Eye (tissue), 1 donor: ENCODE data around the gene COL15A1.

Experiments used
- DNase-seq: peaks from one replicate; pipeline ENCODE4 v3.0.0-alpha.2; 2015

COL15A1 gene

GRCh38 chr9:98974106-98974505, 30.4 kb downstream of the COL15A1 start:
- no peak for DNase-seq

- no peak for DNase-seq
These were observed 30.8 kb downstream of the COL15A1 start for GRCh38 chr9:98974554-98974953.

- DNase-seq, result peak; percentile 93
These were observed 31.4 kb downstream of the COL15A1 start for GRCh38 chr9:98974994-98975712.

GRCh38 chr9:98975838-98976237, 32.1 kb downstream of the COL15A1 start:
- DNase-seq, result no peak

GRCh38 chr9:98977246-98977714, 33.6 kb downstream of the COL15A1 start:
- DNase-seq, result no peak

- DNase-seq, result no peak
These were observed 34.1 kb downstream of the COL15A1 start for GRCh38 chr9:98977813-98978212.

GRCh38 chr9:98978231-98978681, 34.5 kb downstream of the COL15A1 start:
- DNase-seq, result no peak

- no peak for DNase-seq
These were observed 36.6 kb downstream of the COL15A1 start for GRCh38 chr9:98980291-98980690.

DNA sequence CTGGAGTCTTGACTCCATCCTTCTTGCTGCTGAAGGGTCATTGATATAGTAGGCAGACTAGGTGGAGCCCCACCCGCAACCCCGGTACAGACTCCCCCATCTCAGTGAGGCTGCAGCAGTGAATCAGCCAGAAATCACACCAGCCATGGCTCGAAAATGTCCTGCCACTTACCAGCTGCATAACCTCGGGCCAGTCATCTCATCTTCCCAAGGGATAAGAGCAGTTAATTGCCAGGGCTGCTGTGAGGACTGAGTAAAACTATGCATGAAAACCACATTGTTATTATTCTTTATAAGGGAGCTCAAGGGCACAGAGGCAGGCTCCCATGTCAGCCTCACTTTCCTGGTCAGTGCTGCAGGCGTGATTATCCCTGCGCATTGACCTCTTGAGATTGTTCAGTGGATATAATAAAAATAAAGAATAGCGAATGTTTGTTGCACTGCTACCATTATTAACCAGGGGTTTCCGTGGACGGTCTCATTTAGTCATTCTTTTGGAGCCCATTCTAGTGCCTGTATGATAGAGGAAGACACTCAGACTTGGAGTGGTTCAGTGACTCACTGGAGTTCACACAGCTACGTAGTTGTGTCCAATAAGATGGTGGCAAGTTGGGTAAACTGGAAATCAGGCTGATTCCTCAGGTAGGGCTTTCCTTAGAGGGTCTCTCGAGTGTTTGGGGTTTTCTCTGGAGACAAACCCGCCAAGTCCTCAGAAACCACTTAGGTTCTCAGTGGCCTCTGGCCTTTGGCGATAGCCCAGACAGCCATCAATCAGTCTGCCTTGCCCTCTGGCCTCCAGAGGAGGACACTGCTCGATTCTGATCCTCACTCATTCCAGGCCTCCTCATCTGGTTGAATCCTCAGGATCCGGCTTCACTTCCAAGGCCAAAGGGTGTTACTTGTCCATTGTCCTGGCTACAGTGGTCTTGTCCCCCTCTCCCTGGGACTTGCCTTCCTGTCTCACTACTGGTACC, 39.9 kb downstream of the COL15A1 start:
- DNase-seq, result peak; percentile 36

GRCh38 chr9:98985596-98985995, 41.9 kb downstream of the COL15A1 start:
- no peak for DNase-seq

- no peak for DNase-seq
These were observed 43.4 kb downstream of the COL15A1 start for GRCh38 chr9:98986866-98987651.

DNA sequence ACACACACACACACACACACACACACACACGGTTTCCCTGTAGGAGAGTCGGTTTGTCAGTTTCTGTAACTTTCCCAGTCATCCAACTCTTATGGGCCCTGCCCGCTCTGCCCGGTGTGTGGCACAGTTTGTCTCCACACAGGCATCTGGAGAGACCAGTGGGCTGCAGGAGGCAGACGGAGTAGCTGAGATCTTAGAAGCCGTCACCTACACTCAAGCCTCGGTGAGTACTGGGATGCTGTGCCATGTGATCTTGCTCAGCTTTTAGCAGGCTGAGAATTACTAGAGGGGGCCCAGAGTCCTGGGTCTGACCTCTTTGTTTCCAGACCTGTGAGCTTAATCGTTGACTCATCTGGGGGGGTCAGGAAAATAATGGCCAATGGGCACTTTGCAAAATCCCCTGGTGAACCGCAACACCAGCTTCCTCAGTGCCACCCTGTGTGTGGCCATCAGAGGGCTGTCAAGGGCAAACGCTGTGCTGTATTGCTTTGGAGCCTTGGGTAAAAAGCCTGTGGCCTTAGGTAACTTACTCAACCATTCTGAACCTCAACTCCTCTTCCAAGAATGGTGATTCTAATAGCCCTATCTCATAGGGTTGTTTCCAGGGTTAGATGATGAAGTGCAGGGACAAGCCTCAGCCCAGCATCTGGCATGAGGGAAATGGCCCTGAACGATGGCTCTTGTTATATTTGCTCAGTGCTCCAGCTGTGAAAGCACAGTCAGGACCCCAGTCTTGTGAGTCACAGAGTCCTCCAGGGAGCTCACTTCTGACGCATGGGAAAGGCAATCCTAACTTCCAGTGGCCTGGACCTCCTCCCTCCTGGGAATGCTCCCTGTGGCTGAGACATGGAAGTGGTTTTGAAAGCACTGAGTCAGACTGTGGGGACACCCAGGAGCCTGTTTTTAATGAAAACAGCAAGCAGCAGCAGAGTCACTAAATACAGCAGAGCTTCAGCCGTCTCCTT, 45.6 kb downstream of the COL15A1 start:
- peak; percentile 58 for DNase-seq

DNA sequence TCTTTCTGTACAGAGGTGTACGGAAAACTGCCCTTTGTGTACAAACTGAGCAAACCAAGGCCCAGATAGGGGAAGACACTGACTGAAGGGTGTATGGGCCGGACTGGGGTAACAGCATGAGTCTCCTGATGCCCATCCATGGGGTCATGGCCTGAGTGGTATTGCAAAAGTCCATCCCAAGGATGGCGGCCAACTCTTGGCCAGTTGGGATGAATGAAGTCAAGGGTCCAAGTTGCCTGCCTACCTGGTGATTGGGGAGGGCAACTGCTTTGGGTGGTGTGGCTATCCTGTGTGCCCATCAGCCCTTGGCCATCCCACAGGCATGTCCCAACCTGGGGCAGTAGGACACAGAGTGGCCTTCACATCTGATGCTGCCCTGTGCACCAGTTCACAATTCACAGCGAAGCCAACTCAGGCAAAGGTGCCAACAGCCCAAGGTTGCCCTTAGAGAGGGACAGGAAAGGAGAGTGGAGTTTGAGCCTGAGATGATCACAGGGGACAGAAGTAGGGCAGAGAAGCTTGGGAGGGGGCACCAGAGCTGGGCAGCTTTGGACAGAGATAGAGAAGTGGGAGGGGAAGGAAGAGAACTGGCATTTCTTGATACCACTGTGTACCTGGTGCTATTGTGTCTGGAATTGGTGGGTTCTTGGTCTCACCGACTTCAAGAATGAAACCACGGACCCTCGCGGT, 46.6 kb downstream of the COL15A1 start:
- DNase-seq, result no peak

DNA sequence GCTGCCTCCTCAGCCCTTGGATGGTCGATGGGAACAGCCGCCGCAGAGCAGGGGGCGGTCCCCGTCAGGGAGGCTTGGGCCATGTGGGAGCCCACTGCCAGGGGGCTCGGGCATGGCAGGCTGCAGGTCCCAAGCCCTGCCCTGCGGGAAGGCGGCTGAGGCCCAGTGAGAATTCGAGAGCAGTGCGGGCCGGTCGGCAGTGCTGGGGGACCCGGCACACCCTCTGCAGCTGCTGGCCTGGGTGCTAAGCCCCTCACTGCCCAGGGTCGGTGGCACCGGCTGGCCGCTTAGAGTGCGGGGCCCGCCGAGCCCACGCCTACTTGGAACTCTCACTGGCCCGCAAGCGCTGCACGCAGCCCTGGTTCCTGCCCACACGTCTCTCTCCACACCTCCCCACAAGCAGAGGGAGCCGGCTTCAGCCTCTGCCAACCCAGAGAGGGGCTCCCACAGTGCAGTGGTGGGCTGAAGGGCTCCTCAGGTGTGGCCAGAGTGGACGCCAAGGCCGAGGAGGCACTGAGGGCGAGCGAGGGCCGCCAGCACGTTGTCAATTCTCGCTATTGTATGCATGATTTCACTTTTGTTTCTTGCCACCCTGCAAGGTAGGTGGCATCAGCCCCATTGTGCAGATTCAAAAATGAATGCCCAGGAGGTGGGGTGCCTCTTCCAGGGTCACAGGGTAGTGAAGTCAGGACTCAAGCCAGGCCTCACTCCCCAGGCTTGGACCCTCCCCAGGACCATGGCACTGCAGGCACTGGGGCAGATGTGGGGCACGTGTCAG, 48.6 kb downstream of the COL15A1 start:
- DNase-seq, result no peak

DNA sequence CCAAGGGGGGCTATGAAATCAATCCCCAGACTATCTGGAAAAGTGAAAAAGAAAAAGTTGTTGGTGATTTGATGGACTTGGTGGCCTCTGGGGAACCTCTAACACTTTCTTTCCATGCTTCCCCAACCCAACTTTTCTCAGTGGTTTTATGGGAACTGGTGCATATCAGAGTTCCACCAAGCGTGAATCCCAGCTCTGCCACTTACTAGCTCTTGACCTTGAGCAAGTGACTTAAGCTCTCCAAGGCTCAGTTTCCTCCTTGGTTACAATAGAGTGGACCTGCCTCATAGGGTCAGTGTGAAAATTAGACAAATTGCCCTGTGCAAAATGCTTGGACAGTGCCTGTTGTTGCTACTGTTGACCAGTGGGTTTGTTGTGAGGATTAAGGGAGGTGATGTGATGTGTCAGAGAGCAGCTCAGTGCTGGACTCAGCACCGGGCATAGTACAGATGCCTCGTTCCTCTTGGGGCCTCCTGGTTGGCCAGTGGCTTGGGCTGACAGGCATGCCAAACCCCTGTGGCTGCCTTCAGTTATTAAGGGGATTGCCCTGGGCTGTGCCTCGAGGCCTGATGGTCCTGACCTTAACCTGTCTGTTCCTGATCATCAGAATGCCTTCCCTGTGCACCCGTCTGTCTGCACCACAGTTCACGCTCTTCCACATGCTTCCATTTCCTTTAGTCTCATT, 49.3 kb downstream of the COL15A1 start:
- no peak for DNase-seq

- DNase-seq, result no peak
These were observed 49.9 kb downstream of the COL15A1 start for GRCh38 chr9:98993570-98993945.

DNA sequence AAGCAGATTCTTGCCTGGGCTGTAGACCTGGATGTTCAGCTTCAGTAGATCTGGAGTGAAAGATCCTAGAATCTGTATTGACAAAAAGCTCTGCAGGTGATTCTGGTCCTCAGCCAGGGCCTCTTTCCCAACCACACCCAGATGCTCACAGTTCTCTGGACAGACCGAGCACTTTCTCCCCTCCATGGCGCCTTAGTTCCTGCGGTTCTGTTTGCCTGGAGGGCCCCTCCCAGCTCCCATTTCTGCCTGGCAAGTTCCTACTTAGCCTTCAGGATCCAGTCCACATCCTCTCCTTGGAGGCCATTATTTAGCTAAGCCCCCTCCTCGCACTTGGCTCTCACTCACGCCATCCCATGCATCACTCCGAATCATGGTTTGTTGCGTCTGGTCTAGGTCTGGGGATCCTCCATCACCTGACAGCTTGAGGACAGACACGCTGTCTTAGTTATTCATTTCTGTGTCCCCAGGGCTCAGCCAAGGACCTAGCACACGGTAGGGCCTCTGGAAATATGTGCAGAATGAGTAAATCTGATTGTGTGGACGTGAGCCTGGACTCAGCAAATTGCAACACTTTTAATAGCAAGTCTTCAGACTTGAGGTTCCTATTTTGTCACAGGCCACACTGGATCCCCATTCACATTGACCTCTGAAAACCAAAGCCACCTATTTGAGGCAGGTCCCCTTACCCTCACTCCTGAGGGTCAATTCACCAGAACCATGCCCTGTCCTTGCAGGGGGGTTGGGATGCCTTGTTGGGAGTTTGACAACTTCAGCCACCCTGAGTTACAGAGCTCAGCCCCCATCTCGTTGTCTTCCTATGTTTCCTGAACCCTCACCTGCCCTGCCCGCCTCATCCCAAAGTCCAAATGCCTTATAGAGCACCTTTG, 50.7 kb downstream of the COL15A1 start:
- no peak for DNase-seq

DNA sequence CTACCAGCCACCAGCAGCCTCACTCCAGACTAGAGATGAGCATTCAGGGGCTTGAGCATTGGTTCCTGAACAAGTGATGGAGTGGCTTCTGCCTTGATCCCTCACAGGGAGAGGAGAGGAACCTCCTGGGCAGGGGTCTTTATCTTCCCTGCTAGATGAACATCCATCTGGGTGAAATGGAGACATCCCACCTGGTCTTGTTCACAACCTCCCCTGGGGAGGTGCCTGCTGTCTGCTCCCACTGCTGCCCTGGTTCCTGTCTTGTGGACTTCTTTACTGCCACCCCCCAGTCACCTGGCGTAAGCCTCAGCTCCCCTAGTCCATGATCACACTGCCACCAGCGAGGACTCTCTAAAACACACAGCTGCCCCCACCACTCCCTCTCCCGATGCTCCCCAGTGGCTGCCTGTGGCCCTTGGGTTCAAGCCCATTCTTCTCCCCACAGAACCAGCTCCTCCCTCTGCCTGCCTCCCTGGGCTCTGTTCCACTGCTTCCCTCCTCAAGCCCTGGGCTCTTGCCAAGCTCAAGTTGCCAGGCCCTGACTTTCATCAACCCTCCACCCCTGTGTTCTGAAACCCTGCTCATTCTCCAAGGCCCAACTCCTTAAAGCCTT, 51.5 kb downstream of the COL15A1 start:
- no peak for DNase-seq
